ENCODE data around the gene CABLES1. TPM values are rescaled to one million over a fixed set of nuclear protein-coding genes. Genes with fewer than 3 reads are reported as not detected.

Gene CABLES1
- total RNA-seq, 1 donor from 2014 or later, result 50.9 TPM

- Mint-ChIP-seq H3K27ac (ENCODE audit: unreplicated experiment) (no peak overlapping the region), H3K4me3 (ENCODE audit: unreplicated experiment) (no peak overlapping the region), H3K27me3 (ENCODE audit: unreplicated experiment) (no peaks in the 10 kb centered on the region), H3K4me1 (ENCODE audit: unreplicated experiment) (peaks cover 15% of the 10 kb centered on the region), H3K9me3 (ENCODE audit: unreplicated experiment) (peaks cover 6% of the 10 kb centered on the region), H3K36me3 (ENCODE audit: unreplicated experiment) (peaks cover 40% of the 10 kb centered on the region)
- no peak for DNase-seq (ENCODE audit: extremely low spot score, unreplicated experiment)
- TF ChIP-seq CTCF (IDR thresholded peaks at IDR 0.05), result no peak
These were observed 72.7 kb downstream of the CABLES1 start for GRCh38 chr18:23207994-23208393.

- Mint-ChIP-seq H3K4me1 (ENCODE audit: unreplicated experiment) (peaks cover 21% of the 10 kb centered on the region), H3K27me3 (ENCODE audit: unreplicated experiment) (no peaks in the 10 kb centered on the region), H3K4me3 (ENCODE audit: unreplicated experiment) (no peak overlapping the region), H3K9me3 (ENCODE audit: unreplicated experiment) (peaks cover 6% of the 10 kb centered on the region), H3K27ac (ENCODE audit: unreplicated experiment) (no peak overlapping the region), H3K36me3 (ENCODE audit: unreplicated experiment) (peaks cover 36% of the 10 kb centered on the region)
- no peak for DNase-seq (ENCODE audit: extremely low spot score, unreplicated experiment)
- no peak for TF ChIP-seq CTCF (IDR thresholded peaks at IDR 0.05)
These were observed 73.3 kb downstream of the CABLES1 start for GRCh38 chr18:23208600-23208999.

GRCh38 chr18:23209031-23209430, 73.7 kb downstream of the CABLES1 start:
- Mint-ChIP-seq H3K27ac (ENCODE audit: unreplicated experiment) (no peak overlapping the region), H3K4me3 (ENCODE audit: unreplicated experiment) (no peak overlapping the region), H3K36me3 (ENCODE audit: unreplicated experiment) (peaks cover 36% of the 10 kb centered on the region), H3K9me3 (ENCODE audit: unreplicated experiment) (peaks cover 6% of the 10 kb centered on the region), H3K4me1 (ENCODE audit: unreplicated experiment) (peaks cover 23% of the 10 kb centered on the region), H3K27me3 (ENCODE audit: unreplicated experiment) (no peaks in the 10 kb centered on the region)
- TF ChIP-seq CTCF (IDR thresholded peaks at IDR 0.05), result no peak
- DNase-seq (ENCODE audit: extremely low spot score, unreplicated experiment), result no peak

- peaks cover 42% of the 10 kb centered on the region for H3K36me3 Mint-ChIP-seq (ENCODE audit: unreplicated experiment)
- H3K27ac Mint-ChIP-seq (ENCODE audit: unreplicated experiment), result no peak overlapping the region
- peaks cover 23% of the 10 kb centered on the region for H3K4me1 Mint-ChIP-seq (ENCODE audit: unreplicated experiment)
- TF ChIP-seq CTCF (IDR thresholded peaks at IDR 0.05), result no peak
- no peak overlapping the region for H3K4me3 Mint-ChIP-seq (ENCODE audit: unreplicated experiment)
- H3K27me3 Mint-ChIP-seq (ENCODE audit: unreplicated experiment), result no peaks in the 10 kb centered on the region
- H3K9me3 Mint-ChIP-seq (ENCODE audit: unreplicated experiment), result peaks cover 6% of the 10 kb centered on the region
- no peak for DNase-seq (ENCODE audit: extremely low spot score, unreplicated experiment)
These were observed 74.5 kb downstream of the CABLES1 start for GRCh38 chr18:23209796-23210195.

- H3K4me1 Mint-ChIP-seq (ENCODE audit: unreplicated experiment), result peaks cover 23% of the 10 kb centered on the region
- H3K4me3 Mint-ChIP-seq (ENCODE audit: unreplicated experiment), result no peak overlapping the region
- H3K27ac Mint-ChIP-seq (ENCODE audit: unreplicated experiment), result no peak overlapping the region
- H3K27me3 Mint-ChIP-seq (ENCODE audit: unreplicated experiment), result no peaks in the 10 kb centered on the region
- peaks cover 6% of the 10 kb centered on the region for H3K9me3 Mint-ChIP-seq (ENCODE audit: unreplicated experiment)
- H3K36me3 Mint-ChIP-seq (ENCODE audit: unreplicated experiment), result peaks cover 48% of the 10 kb centered on the region
- TF ChIP-seq CTCF (IDR thresholded peaks at IDR 0.05), result no peak
- DNase-seq (ENCODE audit: extremely low spot score, unreplicated experiment), result no peak
These were observed 75.2 kb downstream of the CABLES1 start for GRCh38 chr18:23210526-23210925.

All from osteocyte (in vitro differentiated cells).